ENCODE data around the gene PPP1CC. TPM values are rescaled to one million over a fixed set of nuclear protein-coding genes. Genes with fewer than 3 reads are reported as not detected.

PPP1CC gene
- total RNA-seq, 2 experiments from 2014 or later = 156 to 160 TPM

DNA sequence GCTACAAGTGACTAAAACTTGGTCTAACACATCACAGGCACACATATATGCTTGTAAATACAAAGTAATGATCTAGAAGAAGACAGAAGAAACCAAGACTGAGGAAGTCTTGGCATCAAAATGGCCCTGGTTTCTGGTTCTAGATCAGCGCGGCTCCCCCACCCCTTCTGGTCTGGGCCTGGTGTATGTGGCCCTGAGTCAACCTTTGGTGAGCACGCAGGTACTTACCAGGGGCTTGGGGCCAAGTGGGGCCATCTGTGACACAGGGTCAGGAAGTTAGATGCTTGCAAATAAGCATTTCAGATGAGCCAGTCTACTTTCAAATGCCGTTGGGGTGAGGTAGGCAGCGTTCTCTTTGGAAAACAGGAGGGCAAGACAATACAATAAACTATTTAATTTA lies 40.6 kb downstream of the PPP1CC start:
- H3K36me3 Mint-ChIP-seq = no peaks in the 10 kb centered on the region
- DNase-seq (no peak), ATAC-seq (ENCODE audit: low read depth) (no peak)
- H3K27ac Mint-ChIP-seq = no peak overlapping the region
- peaks cover 14% of the 10 kb centered on the region for H3K4me1 Mint-ChIP-seq
- H3K4me3 Mint-ChIP-seq = no peak overlapping the region
- H3K27me3 Mint-ChIP-seq = peaks cover 2% of the 10 kb centered on the region
- no peaks in the 10 kb centered on the region for H3K9me3 Mint-ChIP-seq
- POLR2A ChIA-PET = no interaction called here

DNA sequence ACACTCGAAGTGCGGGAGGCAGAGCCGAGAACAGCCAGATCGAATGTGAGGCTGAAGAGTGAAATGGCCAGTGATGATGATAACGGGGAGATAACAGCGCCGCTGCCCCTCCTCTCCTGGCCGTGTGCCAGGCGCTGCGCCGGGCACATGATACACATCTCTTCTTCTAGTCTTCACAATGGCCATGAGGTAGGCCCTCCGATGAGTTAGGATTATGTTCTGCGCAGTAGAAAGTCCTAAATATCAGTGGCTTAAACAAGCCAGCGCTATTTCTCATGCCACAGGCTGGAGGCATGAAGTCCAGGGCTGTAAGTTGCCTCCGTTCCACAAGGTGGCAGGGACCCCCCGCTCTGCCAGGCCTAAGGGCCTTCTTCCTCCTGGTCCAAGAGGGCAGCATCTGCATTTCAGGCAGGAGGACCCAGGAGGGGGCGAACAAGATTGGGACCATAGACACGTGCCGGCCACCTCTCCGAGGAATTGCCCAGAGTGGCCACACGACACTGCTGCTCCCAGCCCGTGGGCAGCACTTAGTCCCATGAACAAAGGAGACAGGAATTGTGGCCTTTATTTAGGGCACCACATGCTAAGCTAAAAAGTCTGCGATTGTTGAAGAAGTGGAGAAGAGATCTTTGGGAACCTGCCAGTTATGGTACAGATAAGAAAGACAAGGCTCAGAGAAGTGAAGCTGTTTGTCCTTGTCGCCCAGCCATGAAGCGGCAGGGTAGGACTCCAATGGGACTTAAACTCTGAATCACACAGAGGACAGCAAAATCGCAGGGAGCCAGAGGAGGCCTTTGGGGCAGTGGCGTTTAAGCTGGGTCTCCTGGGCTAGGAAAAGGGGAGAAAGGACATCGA lies 42.9 kb downstream of the PPP1CC start:
- H3K27ac Mint-ChIP-seq = no peak overlapping the region
- H3K4me1 Mint-ChIP-seq = peaks cover 11% of the 10 kb centered on the region
- no peak for ATAC-seq (ENCODE audit: low read depth)
- peaks cover under 1% of the 10 kb centered on the region for H3K27me3 Mint-ChIP-seq
- POLR2A ChIA-PET = interaction anchor here (0.6 to 1.5 kb wide), 2 partner anchors 96 to 121 kb away, joined by 3 to 4 read pairs; no protein-coding TSS in a partner anchor
- H3K4me3 Mint-ChIP-seq = no peak overlapping the region
- no peaks in the 10 kb centered on the region for H3K36me3 Mint-ChIP-seq
- no peak for DNase-seq
- no peaks in the 10 kb centered on the region for H3K9me3 Mint-ChIP-seq

GRCh38 chr12:110698171-110698902 lies 44.4 kb downstream of the PPP1CC start:
- ATAC-seq (ENCODE audit: low read depth) (peak; percentile 100), DNase-seq (peak; percentile 76)
- no peaks in the 10 kb centered on the region for H3K9me3 Mint-ChIP-seq
- no peaks in the 10 kb centered on the region for H3K27me3 Mint-ChIP-seq
- H3K36me3 Mint-ChIP-seq = no peaks in the 10 kb centered on the region
- H3K27ac Mint-ChIP-seq = peak overlapping the region; percentile 94
- POLR2A ChIA-PET = interaction anchor here (0.6 to 1.3 kb wide), 5 partner anchors 9 to 265 kb away, joined by 3 to 7 read pairs (median 3); partner anchors contain the start of gene ARPC3
- peak overlapping the region; percentile 51 for H3K4me3 Mint-ChIP-seq
- H3K4me1 Mint-ChIP-seq = peaks cover 13% of the 10 kb centered on the region

GRCh38 chr12:110697236-110697635 lies 45.5 kb downstream of the PPP1CC start:
- H3K36me3 Mint-ChIP-seq = no peaks in the 10 kb centered on the region
- H3K4me3 Mint-ChIP-seq = no peak overlapping the region
- H3K27me3 Mint-ChIP-seq = no peaks in the 10 kb centered on the region
- no peak for DNase-seq
- peak overlapping the region; percentile 27 for H3K27ac Mint-ChIP-seq
- ATAC-seq (ENCODE audit: low read depth) = no peak
- peaks cover 15% of the 10 kb centered on the region for H3K4me1 Mint-ChIP-seq
- POLR2A ChIA-PET = interaction anchor here (0.6 to 1.3 kb wide), 4 partner anchors 8 to 247 kb away, joined by 3 to 7 read pairs (median 4); partner anchors contain the start of gene ARPC3
- H3K9me3 Mint-ChIP-seq = no peaks in the 10 kb centered on the region

GRCh38 chr12:110696283-110696682 lies 46.4 kb downstream of the PPP1CC start:
- Mint-ChIP-seq H3K27ac (no peak overlapping the region), H3K4me1 (peaks cover 23% of the 10 kb centered on the region), H3K9me3 (no peaks in the 10 kb centered on the region), H3K27me3 (no peaks in the 10 kb centered on the region), H3K36me3 (no peaks in the 10 kb centered on the region), H3K4me3 (no peak overlapping the region)
- DNase-seq = no peak
- no peak for ATAC-seq (ENCODE audit: low read depth)
- POLR2A ChIA-PET = no interaction called here

DNA sequence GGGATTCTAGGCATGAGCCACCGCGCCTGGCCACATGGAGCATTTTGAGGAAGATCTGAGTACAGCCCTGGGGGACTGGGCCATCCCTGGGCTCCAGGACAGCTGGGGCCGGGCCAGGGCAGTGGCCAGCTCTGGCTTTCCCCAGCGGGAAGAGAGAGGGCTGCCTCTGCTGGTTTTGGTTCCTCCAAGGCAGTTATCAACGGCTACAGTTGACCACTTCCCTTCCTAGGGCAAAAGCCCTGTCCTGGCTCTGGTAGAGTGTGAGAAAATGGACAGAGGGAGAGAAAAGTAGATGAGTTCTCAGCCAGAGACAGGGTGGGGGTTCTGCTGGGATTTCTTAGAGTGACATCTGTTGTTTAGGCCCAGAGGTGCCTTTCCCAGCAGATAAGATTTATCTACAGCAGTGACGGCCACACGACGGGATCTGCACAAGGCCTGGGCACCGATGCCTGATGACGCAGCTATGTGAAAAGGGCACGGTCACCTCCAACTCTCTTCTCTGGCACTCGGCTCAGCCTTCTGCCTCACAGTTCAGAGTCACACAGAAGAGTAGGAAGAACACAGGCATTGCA lies 48.3 kb downstream of the PPP1CC start:
- H3K4me3 Mint-ChIP-seq = no peak overlapping the region
- peak overlapping the region; percentile 39 for H3K27ac Mint-ChIP-seq
- POLR2A ChIA-PET = interaction anchor here (1.2 kb wide), 1 partner anchor 89 kb away, joined by 4 read pairs; no protein-coding TSS in a partner anchor
- no peaks in the 10 kb centered on the region for H3K9me3 Mint-ChIP-seq
- ATAC-seq (ENCODE audit: low read depth) (no peak), DNase-seq (no peak)
- no peaks in the 10 kb centered on the region for H3K27me3 Mint-ChIP-seq
- no peaks in the 10 kb centered on the region for H3K36me3 Mint-ChIP-seq
- H3K4me1 Mint-ChIP-seq = peaks cover 34% of the 10 kb centered on the region

DNA sequence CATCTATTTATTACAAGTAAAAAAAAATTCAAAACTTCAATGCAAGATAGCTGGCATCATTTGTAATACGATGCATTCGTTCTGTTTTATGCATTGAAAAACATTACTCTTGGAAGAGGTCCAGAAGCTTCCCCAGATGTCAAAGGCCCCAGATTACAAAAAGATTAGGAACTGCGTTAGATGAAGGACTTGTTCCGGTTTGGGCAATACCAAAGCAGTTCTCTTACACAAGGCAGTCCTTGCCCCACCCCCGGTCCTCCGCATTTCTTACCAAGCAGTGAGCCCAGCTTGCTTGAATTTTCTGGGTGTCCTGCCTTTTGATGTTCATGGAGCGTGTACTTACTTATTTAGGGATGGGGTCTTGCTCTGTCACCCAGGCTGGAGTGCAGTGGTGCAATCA lies 49.0 kb downstream of the PPP1CC start:
- no peak overlapping the region for H3K27ac Mint-ChIP-seq
- H3K4me3 Mint-ChIP-seq = no peak overlapping the region
- POLR2A ChIA-PET = interaction anchor here (1.2 kb wide), 1 partner anchor 88 kb away, joined by 4 read pairs; no protein-coding TSS in a partner anchor
- no peak for DNase-seq
- peaks cover 35% of the 10 kb centered on the region for H3K4me1 Mint-ChIP-seq
- no peak for ATAC-seq (ENCODE audit: low read depth)
- no peaks in the 10 kb centered on the region for H3K27me3 Mint-ChIP-seq
- no peaks in the 10 kb centered on the region for H3K36me3 Mint-ChIP-seq
- no peaks in the 10 kb centered on the region for H3K9me3 Mint-ChIP-seq

DNA sequence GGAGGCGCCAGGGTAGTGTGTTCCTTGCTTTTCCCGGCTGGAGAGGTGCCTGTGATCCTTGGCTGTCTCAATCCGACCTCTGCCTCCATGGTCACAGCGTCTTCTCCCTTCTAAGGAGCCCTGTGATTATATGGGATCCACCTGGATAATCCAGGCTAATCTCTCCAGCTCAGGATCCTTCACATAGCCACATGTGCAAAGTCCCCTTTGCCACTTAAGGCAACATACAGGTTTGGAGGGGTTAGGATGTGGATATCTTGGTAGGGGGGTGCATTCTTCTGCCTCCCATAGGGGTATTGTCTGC lies 52.6 kb downstream of the PPP1CC start:
- Mint-ChIP-seq H3K9me3 (no peaks in the 10 kb centered on the region), H3K27me3 (no peaks in the 10 kb centered on the region), H3K4me3 (peak overlapping the region; percentile 95), H3K4me1 (peaks cover 51% of the 10 kb centered on the region), H3K36me3 (peaks cover 22% of the 10 kb centered on the region), H3K27ac (peak overlapping the region; percentile 100)
- POLR2A ChIA-PET = interaction anchor here (0.9 to 2.4 kb wide), 14 partner anchors 8 to 222 kb away, joined by 3 to 23 read pairs (median 6); partner anchors contain the start of genes FAM216A, GPN3, RAD9B and TCTN1
- no peak for DNase-seq
- ATAC-seq (ENCODE audit: low read depth) = no peak

DNA sequence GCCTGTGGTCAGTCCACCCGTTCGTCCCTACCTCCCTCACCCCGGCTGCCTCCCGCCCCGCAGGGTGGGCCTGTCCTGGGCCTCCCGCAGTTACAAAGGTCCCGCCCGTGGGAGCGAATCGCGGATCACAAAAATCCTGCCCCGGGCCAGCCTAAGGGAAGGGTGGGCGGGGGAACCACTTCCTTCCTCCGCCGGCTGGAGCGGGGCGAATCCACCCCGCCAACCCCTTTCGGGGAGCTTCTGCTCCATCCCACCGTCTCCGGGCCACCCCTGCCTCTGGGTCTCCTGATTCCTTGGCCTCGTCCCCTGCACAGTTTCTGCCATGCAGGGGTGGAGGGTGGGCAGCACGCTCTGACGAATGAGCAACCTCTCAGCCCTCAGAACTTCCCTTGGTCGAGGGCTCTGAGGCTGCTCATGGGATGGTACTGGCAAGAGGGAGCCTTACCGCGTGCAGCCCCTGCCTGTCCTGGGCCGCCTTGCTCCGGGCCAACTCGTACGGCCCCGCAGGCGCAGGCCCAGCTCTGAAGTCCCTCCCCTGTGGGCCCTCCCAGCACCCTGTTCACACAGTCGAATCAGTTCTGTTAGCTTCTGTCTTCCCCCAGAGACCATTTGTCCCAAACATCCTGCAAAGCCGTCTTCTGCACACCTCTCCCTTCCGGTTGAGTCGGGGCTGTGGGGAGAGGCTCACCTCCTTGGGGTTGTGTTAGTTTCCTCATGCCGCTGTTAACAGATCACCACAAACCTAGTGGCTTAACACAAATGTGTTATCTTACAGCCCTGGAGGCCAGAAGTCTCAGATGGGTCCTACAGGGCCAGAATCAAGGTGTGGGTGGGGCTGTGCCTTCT lies 53.2 kb downstream of the PPP1CC start:
- Mint-ChIP-seq H3K36me3 (peaks cover 28% of the 10 kb centered on the region), H3K4me1 (peaks cover 54% of the 10 kb centered on the region), H3K4me3 (peak overlapping the region; percentile 95), H3K27ac (peak overlapping the region; percentile 100), H3K27me3 (no peaks in the 10 kb centered on the region), H3K9me3 (peaks cover 2% of the 10 kb centered on the region)
- peak; percentile 80 for ATAC-seq (ENCODE audit: low read depth)
- POLR2A ChIA-PET = interaction anchor here (0.5 to 2.4 kb wide), 15 partner anchors 8 to 221 kb away, joined by 3 to 23 read pairs (median 5); partner anchors contain the start of genes FAM216A, GPN3, RAD9B and TCTN1
- DNase-seq = peak; percentile 81

GRCh38 chr12:110688446-110689280 lies 54.0 kb downstream of the PPP1CC start, which contains the start of gene HVCN1:
Gene HVCN1, minus strand, starts transcription at chr12:110689115. Its CDS starts 5,870 bp downstream, at chr12:110683245.
- H3K4me3 Mint-ChIP-seq = peak within 1 kb of the TSS; percentile 95
- peak within 1 kb of the TSS; percentile 100 for H3K27ac Mint-ChIP-seq
- H3K27me3 Mint-ChIP-seq = no peaks in the 10 kb centered on the region
- POLR2A ChIA-PET = interaction anchor here (1.3 to 2.4 kb wide), 7 partner anchors 10 to 83 kb away, joined by 3 to 23 read pairs (median 8); partner anchors contain the start of gene TCTN1
- peaks cover 31% of the 10 kb centered on the region for H3K36me3 Mint-ChIP-seq
- H3K4me1 Mint-ChIP-seq = peaks cover 53% of the 10 kb centered on the region
- H3K9me3 Mint-ChIP-seq = peaks cover 2% of the 10 kb centered on the region
- peak; percentile 50 for ATAC-seq (ENCODE audit: low read depth)
- DNase-seq = no peak

DNA sequence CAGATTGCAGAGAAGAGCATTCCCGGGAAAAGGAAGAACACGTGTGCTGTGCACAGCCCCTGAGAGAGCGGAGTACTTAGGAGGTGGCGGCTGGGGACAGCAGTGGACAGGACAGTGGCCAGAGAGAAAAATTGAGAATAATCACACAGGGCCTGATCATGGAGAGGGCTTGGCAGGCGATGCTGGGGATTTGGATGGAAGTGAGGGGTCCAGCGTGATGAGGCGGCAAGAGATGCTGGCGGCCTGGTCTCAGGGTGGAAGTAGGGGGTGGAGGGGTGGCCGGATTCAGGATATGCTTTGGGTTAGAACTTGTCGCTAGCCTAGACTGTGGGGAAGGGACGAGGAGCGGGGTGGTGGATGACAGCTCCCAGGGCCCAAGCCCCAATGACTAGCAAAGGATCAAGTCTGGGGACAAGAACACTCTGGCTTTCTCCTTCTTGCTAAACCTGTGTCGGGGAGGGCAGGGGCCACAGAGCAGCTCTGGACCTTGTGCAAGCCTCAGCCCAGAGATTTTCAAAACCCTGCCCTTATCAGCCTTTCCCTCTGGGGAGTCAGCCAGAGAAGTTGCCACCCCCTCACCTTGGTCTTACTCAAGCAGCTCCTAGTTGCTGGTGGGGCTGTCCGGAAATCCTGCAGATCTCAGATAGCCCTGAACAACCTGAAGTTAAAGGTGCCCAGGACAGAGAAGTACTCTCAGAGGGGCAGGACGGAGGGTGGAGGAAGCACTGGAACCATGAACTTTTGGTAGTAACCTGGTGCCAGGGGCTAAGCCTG lies 55.1 kb downstream of the PPP1CC start:
- peaks cover 50% of the 10 kb centered on the region for H3K4me1 Mint-ChIP-seq
- H3K4me3 Mint-ChIP-seq = peak overlapping the region; percentile 88
- POLR2A ChIA-PET = interaction anchor here (0.6 to 2.2 kb wide), 3 partner anchors 8 to 388 kb away, joined by 3 to 8 read pairs (median 4); no protein-coding TSS in a partner anchor
- DNase-seq = no peak
- H3K9me3 Mint-ChIP-seq = peaks cover 2% of the 10 kb centered on the region
- H3K27ac Mint-ChIP-seq = peak overlapping the region; percentile 77
- no peaks in the 10 kb centered on the region for H3K27me3 Mint-ChIP-seq
- no peak for ATAC-seq (ENCODE audit: low read depth)
- H3K36me3 Mint-ChIP-seq = peaks cover 34% of the 10 kb centered on the region
